ENCODE measurements around the gene RARRES2.

RARRES2 gene

DNA sequence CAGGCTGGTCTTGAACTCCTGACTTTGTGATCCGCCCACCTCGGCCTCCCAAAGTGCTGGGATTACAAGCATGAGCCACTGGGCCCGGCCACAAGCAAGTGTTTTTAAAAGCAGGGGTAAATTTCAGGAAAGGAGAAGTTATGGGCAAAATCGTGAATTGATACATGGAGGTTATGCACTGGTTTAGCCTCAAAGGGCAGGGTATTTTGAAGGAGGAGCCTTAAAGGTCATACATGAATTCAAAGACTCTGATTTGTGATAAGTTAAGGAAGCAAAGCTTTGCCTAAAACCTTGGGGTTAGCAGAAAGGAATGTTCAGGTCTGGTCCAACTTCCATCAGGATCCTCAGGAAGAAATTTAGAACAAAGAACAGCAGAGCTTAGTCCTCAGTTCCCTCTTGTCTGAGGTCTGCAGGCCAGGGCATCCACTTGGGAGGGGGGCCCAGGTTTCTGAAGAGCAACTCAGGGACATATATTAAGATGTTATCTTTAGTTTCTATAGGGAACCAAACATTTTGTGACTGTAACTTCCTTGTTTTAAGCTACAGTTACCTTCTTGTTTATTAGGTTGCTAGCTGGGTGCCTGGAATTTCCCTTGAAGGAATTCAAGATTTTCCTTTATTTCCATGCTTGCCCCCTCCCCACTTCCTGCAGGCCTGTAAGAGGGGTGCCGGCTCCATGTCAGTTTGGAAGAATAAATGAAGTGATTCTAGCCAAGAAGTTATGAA lies 24.4 kb upstream of the RARRES2 start:
- no peaks in the 10 kb centered on the region for H3K9me3 ChIP-seq (ENCODE audit: control insufficient read depth, low read length)

DNA sequence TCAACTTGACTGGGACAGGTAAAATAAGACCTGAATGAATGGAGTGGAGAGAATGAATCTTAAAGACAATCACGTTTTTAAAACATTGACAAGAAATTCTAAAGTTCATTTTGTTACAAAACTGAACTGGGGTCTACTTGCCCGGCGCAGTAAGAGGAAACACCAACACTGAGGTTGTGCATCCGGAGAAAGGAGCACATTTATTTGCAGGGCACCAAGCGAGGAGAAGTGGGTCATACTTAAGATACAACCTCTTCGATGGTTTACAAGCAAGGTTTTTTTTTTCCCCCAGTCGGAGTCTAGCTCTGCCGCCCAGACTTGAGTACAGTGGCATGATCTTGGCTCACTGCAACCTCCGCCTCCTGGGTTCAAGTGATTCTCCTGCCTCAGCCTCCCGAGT lies 23.8 kb upstream of the RARRES2 start:
- no peak overlapping the region for H3K4me3 ChIP-seq (ENCODE audit: low read length)
- H3K4me1 ChIP-seq (ENCODE audit: control insufficient read depth, insufficient read depth, low read length) = peaks cover 14% of the 10 kb centered on the region
- no peaks in the 10 kb centered on the region for H3K36me3 ChIP-seq (ENCODE audit: control insufficient read depth, insufficient read depth, low read length)
- H3K9me3 ChIP-seq (ENCODE audit: control insufficient read depth, low read length) = no peaks in the 10 kb centered on the region
- no peaks in the 10 kb centered on the region for H3K27me3 ChIP-seq (ENCODE audit: control insufficient read depth, insufficient read depth, low read length)
- H3K9ac ChIP-seq (ENCODE audit: low read length) = no peak overlapping the region

More for the DNA sequence above, 24.4 kb upstream of the RARRES2 start:
- H3K27me3 ChIP-seq (ENCODE audit: control insufficient read depth, insufficient read depth, low read length) = no peaks in the 10 kb centered on the region
- H3K4me3 ChIP-seq (ENCODE audit: low read length) = no peak overlapping the region
- H3K4me1 ChIP-seq (ENCODE audit: control insufficient read depth, insufficient read depth, low read length) = peaks cover 18% of the 10 kb centered on the region
- H3K36me3 ChIP-seq (ENCODE audit: control insufficient read depth, insufficient read depth, low read length) = no peaks in the 10 kb centered on the region
- H3K9ac ChIP-seq (ENCODE audit: low read length) = no peak overlapping the region

DNA sequence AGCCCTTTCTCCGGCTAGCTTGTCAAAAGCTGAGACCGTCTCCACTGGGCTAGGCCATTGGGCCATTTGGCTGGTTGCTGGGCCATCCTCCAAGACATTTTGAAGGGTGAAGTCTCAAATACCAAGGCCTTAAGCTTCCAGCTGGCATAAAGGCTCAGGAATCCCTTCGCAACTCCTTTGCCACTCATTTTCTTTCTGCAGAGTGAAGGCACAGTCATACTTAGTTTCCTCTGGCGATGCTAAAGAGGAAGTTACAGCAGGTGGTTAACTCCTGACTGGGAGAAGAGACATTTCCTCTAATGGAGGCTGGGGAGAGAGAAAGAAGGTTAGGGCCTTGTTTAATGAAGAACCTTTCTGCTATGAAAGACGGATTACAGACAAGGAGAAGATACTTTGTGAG lies 22.4 kb upstream of the RARRES2 start:
- Histone ChIP-seq H3K36me3 (ENCODE audit: control insufficient read depth, insufficient read depth, low read length) (no peaks in the 10 kb centered on the region), H3K4me3 (ENCODE audit: low read length) (no peak overlapping the region), H3K4me1 (ENCODE audit: control insufficient read depth, insufficient read depth, low read length) (peaks cover 6% of the 10 kb centered on the region)

DNA sequence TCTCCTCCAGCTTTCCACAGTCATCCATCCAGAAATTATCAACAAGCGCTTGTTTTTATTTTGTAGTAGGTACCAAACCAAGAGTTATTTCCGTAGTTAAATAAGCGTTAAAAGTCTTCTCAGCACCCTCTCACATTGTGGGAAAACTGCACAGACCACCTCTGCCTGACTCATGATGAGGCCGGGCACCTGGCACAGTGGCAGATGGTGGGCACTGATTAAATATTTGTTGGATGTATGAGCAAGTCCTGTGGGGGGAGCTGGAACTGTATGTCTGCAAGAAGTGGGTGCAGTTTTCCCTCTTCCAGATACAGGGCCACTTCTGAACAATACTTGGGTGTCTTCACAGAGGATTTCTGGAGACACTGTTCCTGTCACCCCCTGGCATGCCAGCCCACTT lies 21.9 kb upstream of the RARRES2 start:
- Histone ChIP-seq H3K9me3 (ENCODE audit: control insufficient read depth, low read length) (no peaks in the 10 kb centered on the region), H3K9ac (ENCODE audit: low read length) (no peak overlapping the region), H3K4me1 (ENCODE audit: control insufficient read depth, insufficient read depth, low read length) (peaks cover 6% of the 10 kb centered on the region), H3K4me3 (ENCODE audit: low read length) (no peak overlapping the region), H3K36me3 (ENCODE audit: control insufficient read depth, insufficient read depth, low read length) (no peaks in the 10 kb centered on the region), H3K27me3 (ENCODE audit: control insufficient read depth, insufficient read depth, low read length) (no peaks in the 10 kb centered on the region)

More for the DNA sequence above, 22.4 kb upstream of the RARRES2 start:
- Histone ChIP-seq H3K27me3 (ENCODE audit: control insufficient read depth, insufficient read depth, low read length) (no peaks in the 10 kb centered on the region), H3K9ac (ENCODE audit: low read length) (no peak overlapping the region), H3K9me3 (ENCODE audit: control insufficient read depth, low read length) (no peaks in the 10 kb centered on the region)

GRCh38 chr7:150361807-150362621 lies 20.6 kb upstream of the RARRES2 start:
- Histone ChIP-seq H3K4me3 (ENCODE audit: low read length) (no peak overlapping the region), H3K9ac (ENCODE audit: low read length) (no peak overlapping the region), H3K27me3 (ENCODE audit: control insufficient read depth, insufficient read depth, low read length) (no peaks in the 10 kb centered on the region), H3K36me3 (ENCODE audit: control insufficient read depth, insufficient read depth, low read length) (no peaks in the 10 kb centered on the region), H3K9me3 (ENCODE audit: control insufficient read depth, low read length) (no peaks in the 10 kb centered on the region), H3K4me1 (ENCODE audit: control insufficient read depth, insufficient read depth, low read length) (no peaks in the 10 kb centered on the region)

GRCh38 chr7:150361402-150361801 lies 20.0 kb upstream of the RARRES2 start:
- H3K36me3 ChIP-seq (ENCODE audit: control insufficient read depth, insufficient read depth, low read length) = no peaks in the 10 kb centered on the region
- no peak overlapping the region for H3K9ac ChIP-seq (ENCODE audit: low read length)
- no peaks in the 10 kb centered on the region for H3K9me3 ChIP-seq (ENCODE audit: control insufficient read depth, low read length)
- no peaks in the 10 kb centered on the region for H3K4me1 ChIP-seq (ENCODE audit: control insufficient read depth, insufficient read depth, low read length)
- no peaks in the 10 kb centered on the region for H3K27me3 ChIP-seq (ENCODE audit: control insufficient read depth, insufficient read depth, low read length)
- no peak overlapping the region for H3K4me3 ChIP-seq (ENCODE audit: low read length)

- Histone ChIP-seq H3K36me3 (ENCODE audit: control insufficient read depth, insufficient read depth, low read length) (no peaks in the 10 kb centered on the region), H3K4me1 (ENCODE audit: control insufficient read depth, insufficient read depth, low read length) (peaks cover 7% of the 10 kb centered on the region), H3K4me3 (ENCODE audit: low read length) (no peak overlapping the region), H3K9ac (ENCODE audit: low read length) (no peak overlapping the region), H3K9me3 (ENCODE audit: control insufficient read depth, low read length) (no peaks in the 10 kb centered on the region), H3K27me3 (ENCODE audit: control insufficient read depth, insufficient read depth, low read length) (no peaks in the 10 kb centered on the region)
Observed at GRCh38 chr7:150360363-150361058, 19.1 kb upstream of the RARRES2 start.

DNA sequence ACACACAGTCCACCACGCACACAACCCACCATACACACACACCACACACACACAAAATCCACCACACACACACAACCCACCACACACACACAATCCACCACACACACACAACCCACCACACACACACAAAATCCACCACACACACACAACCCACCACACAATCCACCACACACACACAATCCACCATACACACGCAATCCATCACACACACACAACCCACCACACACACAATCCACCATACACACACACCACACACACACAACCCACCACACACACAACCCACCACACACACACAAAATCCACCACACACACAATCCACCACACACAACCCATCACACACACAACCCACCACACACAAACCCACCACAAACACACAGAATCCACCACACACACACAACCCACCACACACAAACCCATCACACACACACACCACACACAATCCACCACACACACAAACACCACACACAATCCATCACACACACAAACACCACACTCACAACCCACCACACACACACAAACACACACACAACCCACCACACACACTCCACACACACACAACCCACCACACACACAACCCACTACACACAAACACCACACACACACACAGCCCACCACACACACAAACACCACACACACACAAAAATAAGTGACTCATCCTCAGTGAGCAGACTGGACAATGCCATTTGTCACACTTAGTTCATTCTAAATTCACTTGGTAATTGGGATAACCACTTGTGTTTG lies 18.4 kb upstream of the RARRES2 start:
- peaks cover 15% of the 10 kb centered on the region for H3K4me1 ChIP-seq (ENCODE audit: control insufficient read depth, insufficient read depth, low read length)
- H3K4me3 ChIP-seq (ENCODE audit: low read length) = no peak overlapping the region

DNA sequence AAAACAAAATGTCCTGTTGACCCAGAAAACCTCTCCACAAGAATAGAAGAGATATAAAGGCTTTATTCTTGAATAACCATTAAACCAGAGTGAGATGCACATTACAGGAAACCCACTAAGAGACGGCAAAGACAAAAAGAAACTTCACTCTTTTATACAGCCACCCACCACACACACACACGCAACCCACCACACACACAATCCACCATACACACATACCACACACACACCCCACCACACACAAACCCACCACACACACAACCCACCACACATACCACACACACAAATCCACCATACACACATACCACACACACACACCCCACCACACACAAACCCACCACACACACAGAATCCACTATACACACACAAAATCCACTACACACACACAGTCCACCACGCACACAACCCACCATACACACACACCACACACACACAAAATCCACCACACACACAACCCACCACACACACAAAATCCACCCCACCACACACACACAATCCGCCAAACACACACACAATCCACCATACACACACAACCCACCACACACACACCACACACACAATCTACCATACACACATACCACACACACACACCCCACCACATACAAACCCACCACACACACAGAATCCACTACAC lies 17.7 kb upstream of the RARRES2 start:
- Histone ChIP-seq H3K9ac (ENCODE audit: low read length) (no peak overlapping the region), H3K9me3 (ENCODE audit: control insufficient read depth, low read length) (no peaks in the 10 kb centered on the region), H3K4me1 (ENCODE audit: control insufficient read depth, insufficient read depth, low read length) (peaks cover 15% of the 10 kb centered on the region), H3K4me3 (ENCODE audit: low read length) (no peak overlapping the region), H3K27me3 (ENCODE audit: control insufficient read depth, insufficient read depth, low read length) (no peaks in the 10 kb centered on the region), H3K36me3 (ENCODE audit: control insufficient read depth, insufficient read depth, low read length) (no peaks in the 10 kb centered on the region)

More for the DNA sequence above, 18.4 kb upstream of the RARRES2 start:
- Histone ChIP-seq H3K9ac (ENCODE audit: low read length) (no peak overlapping the region), H3K27me3 (ENCODE audit: control insufficient read depth, insufficient read depth, low read length) (no peaks in the 10 kb centered on the region), H3K9me3 (ENCODE audit: control insufficient read depth, low read length) (no peaks in the 10 kb centered on the region), H3K36me3 (ENCODE audit: control insufficient read depth, insufficient read depth, low read length) (no peaks in the 10 kb centered on the region)

DNA sequence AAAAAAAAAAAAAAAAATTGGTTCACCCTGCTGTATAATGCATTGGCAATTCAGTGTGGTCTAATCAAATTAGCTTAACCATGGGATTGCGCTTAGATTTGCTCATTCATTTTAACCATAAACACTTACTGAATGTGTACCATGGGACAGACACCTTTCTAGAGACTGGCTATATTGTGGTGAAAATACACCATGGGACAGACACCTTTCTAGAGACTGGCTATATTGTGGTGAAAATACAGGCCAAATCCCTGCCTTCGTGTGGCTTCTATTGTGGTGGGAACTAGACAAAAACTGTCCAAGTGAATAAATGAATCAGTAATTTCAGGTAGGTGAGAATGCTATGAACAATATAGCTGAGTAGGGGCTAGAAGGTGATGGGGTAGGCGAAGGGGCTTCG lies 17.0 kb upstream of the RARRES2 start:
- Histone ChIP-seq H3K27me3 (ENCODE audit: control insufficient read depth, insufficient read depth, low read length) (no peaks in the 10 kb centered on the region), H3K36me3 (ENCODE audit: control insufficient read depth, insufficient read depth, low read length) (no peaks in the 10 kb centered on the region), H3K9ac (ENCODE audit: low read length) (no peak overlapping the region), H3K4me1 (ENCODE audit: control insufficient read depth, insufficient read depth, low read length) (peaks cover 15% of the 10 kb centered on the region), H3K9me3 (ENCODE audit: control insufficient read depth, low read length) (no peaks in the 10 kb centered on the region), H3K4me3 (ENCODE audit: low read length) (no peak overlapping the region)

GRCh38 chr7:150357771-150358427 lies 16.5 kb upstream of the RARRES2 start:
- no peaks in the 10 kb centered on the region for H3K36me3 ChIP-seq (ENCODE audit: control insufficient read depth, insufficient read depth, low read length)
- peaks cover 15% of the 10 kb centered on the region for H3K4me1 ChIP-seq (ENCODE audit: control insufficient read depth, insufficient read depth, low read length)
- H3K9ac ChIP-seq (ENCODE audit: low read length) = no peak overlapping the region
- no peaks in the 10 kb centered on the region for H3K27me3 ChIP-seq (ENCODE audit: control insufficient read depth, insufficient read depth, low read length)
- no peaks in the 10 kb centered on the region for H3K9me3 ChIP-seq (ENCODE audit: control insufficient read depth, low read length)
- no peak overlapping the region for H3K4me3 ChIP-seq (ENCODE audit: low read length)
